GM19328 (cell line): ENCODE results near the gene RNASEH2B.

Experiments
- ATAC-seq: cut with Tn5 transposase; IDR thresholded peaks from one replicate; pipeline ENCODE4 v1.9.1; 2021; ENCODE audit warnings: mild to moderate bottlenecking, moderate library complexity; ENCODE audit not compliant: unreplicated experiment

Gene RNASEH2B

DNA sequence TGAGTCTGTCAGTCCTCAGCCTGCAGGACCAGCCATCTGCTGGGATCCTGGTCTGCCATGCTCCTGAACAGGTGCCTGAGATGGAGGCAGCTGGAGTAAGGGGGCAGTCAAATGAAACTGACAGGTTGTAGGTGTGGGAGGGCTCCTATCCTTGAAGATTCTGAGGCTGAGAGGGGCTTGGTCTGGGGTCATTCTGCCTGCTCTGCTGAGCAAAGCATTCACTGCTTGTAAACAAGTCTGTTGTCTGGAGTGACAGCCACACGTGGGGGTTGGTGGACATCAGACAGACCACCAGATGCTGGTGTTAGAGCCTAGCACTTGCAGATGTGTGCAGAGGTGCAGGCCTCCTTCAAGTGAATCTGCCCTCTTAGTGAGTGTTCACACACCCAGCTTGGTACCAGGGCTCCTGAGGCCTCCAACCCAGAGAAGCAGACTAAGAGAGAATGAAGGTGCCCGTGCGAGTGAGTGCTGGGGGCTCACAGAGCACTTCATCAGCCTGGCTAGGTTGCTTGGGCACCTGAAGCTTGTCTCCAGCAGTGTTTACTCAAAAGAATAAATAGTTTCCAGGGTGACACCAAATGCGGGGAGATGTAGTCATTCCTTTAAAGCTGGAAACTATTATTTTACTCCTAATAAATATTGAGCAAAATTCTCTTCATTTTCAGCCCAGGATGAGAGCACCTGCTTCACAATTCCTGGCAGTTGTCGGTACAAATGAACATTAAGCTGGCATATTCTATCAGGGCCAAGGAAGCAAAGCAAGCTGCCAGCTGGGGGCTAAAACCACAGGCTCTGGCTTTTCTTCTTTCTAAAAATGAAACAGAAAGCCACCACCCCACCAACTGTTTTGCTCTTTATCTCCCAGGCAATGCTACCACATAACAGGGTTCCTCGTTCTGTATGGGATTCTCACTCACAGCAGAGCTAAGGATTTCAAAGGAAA is 82.3 kb downstream of the RNASEH2B start:
- no peak for ATAC-seq

DNA sequence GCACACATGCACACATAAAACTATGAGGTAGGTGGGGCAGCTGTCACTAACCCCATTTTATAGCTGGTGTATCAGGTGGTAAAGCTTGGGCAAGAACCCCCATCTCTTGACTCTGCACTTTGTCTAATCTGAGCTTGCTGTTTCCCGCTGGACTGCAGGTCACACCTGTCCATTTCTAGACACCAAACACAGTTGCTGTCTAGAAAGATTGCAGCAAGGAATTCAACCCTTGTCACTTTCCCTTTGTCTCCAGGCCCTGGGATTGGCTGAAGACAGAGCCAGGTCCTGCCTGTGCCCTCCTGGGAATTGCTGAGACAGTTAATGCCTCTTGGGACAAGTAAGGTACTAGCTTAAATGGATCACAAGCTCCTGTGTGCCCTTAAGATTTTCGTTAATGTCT is 83.8 kb downstream of the RNASEH2B start:
- no peak for ATAC-seq

DNA sequence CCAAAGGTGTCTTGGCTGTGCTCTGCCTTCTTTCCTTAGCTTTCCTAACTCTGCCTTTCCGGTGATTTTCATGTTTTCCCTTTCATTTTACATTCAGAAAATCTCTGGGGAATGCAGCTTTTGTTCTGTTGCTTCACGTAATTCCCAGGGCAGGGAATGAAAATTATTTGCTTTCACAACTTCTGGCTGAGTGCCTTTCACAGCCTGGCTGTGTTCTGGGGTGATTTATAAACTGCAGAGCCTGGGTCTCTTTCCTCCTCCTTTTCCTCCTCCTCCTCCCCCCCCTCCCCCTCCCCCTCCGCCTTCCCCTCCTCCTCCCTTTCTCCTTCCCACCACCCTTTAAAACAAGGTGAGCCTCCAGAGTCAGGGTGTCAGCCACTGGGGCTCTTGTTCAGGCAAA is 84.3 kb downstream of the RNASEH2B start:
- ATAC-seq, result no peak

DNA sequence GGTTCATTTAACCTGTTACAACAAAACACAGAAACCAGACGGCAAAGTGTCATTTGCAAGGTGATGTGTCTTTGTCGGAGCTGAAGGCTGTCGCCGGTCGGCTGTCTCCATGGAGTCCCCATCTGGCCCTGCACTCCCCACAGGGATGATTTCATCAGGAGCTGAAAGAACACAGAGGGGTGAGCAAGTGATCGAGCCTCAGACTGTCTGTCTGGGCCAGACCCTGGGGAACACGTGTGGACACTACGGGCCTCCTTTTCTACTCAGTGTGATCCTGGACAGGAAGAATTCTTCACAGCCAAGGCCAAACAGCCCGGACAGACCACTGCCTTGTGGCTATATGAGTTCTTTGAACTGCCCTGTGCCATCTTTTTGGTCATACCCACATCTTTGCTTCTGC is 85.1 kb downstream of the RNASEH2B start:
- no peak for ATAC-seq

DNA sequence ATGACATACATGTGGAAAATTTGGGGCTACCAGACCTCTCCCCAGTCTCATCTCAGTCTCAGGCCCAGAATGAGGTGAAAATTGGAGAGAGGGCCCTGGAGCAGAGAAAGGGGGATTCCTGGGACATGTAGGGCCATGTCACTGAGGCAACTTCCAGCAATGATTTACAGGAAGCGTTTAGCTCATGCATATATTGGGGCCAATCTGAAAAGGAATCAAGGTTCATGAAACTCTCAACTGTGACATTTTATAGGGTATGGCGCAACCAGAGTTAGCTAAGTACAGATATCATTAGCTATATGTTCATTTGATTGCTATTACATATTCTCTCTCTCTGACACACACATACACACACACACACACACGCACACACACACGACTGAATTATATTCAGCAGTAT is 86.3 kb downstream of the RNASEH2B start:
- no peak for ATAC-seq

DNA sequence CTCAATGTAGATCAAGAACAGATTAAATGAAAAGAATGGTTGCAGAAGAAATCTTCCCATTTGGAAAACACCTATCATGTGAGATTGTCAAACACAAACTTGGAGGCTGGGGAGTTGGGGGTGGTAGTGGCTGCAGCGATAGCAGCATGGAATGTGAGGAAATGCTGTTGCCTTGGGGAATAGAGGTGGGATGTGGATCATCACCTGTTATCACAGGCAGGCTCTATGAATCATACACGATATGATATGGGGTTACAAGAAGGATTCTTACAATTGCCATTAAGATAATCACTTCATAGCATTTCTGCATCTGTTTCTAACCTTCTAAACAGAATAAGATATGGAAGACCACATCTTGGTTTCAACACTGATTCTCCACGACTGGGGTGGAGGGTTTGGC is 88.7 kb downstream of the RNASEH2B start:
- no peak for ATAC-seq

DNA sequence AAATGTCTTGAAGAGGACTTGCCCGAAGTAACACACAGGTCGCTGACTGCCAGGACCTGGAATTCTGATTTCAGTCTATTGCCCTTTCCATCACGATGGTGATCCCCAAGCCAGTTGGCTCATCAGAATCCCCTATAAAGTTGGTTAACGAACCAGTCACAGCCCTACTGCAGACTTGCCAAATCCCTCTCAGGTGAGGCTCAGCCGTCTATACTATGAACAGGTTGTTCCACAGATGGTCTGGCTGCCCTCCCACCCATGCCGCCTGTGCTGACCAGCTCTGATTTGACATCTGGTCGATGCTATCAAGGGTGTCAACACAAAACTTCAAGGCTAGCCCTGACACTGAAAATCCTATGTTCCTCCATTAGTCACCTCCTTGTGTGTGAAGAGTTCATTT is 90.0 kb downstream of the RNASEH2B start:
- no peak for ATAC-seq

DNA sequence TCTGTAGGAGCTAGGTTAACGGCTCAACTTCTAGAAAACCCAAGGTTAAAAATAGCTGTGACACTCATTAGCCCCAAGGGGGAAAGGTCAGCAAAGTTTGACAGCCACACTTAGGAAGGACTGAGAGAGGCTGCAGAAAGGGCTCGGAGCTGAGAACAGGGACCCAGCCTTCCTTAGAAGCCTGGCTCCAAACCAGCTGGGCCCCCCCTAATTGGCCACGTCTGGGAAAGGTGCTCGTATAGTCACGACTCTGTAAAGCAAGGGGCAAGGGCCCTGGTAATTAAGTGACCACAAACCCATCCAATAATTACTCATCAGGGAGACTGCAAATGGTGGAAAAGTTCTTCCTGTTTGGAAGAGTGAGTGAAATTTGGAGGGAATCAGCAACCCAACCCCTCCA is 90.5 kb downstream of the RNASEH2B start:
- no peak for ATAC-seq

DNA sequence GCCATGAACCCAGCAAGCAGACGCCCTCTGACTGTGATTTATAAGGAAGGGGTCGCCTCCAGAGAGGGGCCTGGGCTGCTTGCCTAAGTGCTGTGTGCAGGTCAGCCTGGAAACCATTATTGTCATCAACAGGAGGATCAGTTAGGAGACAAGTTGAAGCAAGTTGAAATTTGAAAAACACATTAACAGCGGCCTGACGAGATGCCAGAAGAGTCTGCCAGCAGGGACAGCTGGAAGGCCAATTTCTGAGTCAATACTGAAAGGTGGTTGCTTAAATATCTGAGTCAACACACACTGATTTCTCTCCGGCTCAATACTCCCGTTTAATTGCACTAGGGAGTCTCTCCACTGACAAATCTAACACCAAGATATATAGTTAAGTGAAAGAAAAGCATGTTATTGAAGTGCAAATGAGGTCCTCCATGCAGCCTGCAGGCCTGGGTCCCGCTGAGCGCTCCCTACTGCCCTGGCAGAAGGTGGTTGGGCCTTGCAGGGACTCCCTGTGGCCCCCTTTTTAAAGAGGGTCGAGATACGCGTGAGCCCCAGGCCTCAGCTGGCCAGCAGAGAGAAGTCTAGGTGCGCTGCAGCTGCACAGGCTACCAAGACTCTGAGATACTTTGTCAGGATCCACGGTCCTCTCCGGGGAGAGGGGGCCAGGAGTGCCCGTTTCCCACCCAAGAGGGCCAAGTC is 91.1 kb downstream of the RNASEH2B start:
- no peak for ATAC-seq

DNA sequence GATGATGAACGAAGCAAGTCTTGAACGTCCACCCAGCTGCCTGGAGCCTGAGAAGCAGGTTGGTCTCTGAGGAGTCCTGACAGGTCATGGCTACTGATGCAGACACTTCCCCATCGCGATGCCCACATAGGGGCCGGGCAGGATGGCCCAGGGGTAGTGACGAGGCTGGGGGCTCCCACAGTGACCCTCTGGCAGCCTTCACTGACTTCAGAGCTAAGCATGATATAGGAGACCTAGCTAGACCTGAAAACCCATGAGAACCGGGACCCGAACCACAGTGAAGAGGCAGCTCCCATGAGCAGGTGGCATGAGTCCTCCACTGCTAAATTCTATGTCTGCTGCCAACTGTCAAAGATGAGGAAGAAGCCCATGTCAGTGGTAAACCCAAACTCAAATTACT is 91.7 kb downstream of the RNASEH2B start:
- no peak for ATAC-seq

DNA sequence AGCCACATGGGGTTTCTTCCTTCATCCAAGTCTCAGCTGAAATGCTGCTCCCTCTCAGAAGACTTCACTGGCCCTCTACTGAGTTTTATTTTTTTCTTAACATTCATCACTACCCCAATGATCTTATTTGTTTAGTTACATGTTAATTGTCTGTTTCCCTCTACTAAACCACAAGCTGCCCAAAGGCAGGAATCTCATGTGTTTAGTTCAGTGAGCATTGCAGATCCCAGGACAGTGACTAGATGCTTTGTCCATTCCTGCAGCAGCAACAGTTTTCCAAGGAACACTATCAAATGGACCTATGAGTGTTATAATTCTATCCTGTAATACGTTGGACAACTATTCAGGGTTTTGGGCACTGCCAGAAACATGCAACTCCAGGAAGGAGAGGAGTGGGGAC is 93.1 kb downstream of the RNASEH2B start:
- ATAC-seq, result no peak

DNA sequence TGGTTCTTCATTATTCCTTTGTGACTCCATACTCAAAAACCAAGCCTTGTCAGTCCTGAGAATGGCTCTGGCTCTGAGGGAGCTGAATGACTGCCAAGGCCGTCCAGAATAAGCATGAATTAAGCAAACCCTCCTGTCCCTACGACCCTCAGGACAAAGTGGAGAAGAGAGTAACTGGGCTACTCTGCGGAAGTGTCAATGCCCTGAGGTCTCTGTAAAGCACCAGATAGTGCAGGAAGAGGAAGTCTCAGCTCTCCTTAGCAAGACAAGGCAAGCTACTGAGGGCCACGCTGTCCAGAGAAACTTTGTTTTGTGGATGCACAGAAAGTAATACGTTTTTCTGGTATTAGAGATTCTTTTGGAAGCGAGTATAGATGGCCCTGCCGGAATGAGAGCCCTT is 94.1 kb downstream of the RNASEH2B start:
- no peak for ATAC-seq

DNA sequence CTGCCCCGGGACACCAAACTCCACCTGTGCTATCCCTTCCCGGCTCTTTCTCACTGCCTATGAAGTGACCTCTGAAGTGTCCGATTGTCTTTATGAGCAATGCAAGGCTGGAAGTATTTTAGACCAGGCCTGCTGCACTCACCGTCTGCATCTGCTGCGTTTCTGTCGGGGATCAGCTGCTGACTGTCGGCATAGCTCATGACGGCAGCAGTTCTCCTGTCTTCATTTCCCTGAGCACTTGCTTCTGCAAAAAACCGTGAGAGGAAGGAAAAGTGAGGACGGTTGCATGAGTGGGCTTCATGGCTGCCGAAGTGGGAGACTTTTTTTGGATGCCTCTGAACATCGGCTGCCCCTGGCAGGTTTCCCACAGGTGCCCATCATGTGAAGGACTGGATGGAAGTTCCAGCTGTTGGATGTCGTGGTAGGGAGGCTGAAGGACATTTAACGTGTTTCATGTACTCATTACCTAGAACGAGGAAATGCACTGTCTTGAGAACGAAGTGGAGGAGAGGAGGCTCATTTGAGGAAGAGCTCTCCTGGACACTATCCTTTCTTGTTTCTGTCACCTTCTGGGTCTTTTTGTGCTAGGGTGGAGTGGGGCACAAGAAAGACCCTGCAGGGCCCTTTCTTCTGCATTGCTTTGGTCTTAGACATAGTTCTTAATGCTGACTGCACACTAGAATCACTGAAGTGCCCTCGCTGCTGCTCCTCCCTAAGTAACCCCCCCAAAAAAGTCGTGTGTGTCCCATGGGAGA is 94.7 kb downstream of the RNASEH2B start:
- ATAC-seq, result no peak

DNA sequence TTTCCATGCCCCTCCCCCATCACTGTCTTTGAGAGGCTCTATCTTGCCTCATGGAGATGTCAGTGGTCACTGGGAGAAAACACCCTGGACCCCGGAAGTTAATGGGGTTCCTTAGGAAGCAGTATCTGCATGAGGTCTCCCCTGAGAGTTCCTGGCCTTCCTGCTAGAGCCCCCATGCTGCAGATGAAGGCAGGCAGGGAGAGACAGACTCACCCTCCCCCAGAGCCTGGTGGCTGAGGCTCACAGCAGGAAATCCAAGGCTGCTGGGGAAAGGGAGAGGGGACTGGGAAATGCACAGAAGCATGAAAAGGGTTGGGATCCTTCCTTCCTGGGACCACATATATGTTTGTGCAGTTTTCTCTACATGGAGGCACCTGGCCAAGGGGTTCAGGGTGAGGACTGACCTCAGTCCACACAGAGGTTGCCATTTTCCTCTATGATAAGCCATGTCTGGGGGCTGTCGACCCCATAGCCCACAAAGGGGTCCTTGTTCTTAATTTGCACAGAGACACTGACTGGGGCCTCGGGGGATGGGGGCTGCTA is 95.4 kb downstream of the RNASEH2B start:
- ATAC-seq, result no peak

DNA sequence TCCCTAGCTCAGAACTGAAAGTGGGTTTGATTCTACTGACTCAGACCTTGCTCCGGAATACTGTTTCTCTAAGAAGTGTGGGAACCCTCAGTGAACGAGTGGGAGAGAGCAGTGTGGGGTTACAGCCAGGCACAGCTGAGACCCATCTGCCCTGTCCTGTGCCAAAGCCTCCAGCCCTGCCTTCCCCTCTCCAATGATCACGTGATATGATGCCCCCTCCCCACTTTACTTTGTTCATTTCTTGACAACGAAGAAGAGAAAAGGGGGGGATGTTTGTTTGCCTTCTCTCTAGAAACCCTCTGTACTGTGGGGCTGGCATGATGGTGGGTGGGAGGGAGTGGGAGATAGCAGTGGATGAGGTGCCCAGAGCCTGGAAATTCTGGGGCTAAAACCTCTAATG is 96.0 kb downstream of the RNASEH2B start:
- no peak for ATAC-seq
